ENCODE results near the gene SASH1. TPM values are rescaled to one million over a fixed set of nuclear protein-coding genes. Genes with fewer than 3 reads are reported as not detected.
A peak's percentile ranks its signal among the peaks of the same experiment; 100 is the strongest.

The SASH1 gene
- total and polyA plus RNA-seq, 2 of the 8 experiments (the other 6 are each of a cell fraction or from before 2014, with no cell fraction given), result 6.0 to 20.2 TPM

DNA sequence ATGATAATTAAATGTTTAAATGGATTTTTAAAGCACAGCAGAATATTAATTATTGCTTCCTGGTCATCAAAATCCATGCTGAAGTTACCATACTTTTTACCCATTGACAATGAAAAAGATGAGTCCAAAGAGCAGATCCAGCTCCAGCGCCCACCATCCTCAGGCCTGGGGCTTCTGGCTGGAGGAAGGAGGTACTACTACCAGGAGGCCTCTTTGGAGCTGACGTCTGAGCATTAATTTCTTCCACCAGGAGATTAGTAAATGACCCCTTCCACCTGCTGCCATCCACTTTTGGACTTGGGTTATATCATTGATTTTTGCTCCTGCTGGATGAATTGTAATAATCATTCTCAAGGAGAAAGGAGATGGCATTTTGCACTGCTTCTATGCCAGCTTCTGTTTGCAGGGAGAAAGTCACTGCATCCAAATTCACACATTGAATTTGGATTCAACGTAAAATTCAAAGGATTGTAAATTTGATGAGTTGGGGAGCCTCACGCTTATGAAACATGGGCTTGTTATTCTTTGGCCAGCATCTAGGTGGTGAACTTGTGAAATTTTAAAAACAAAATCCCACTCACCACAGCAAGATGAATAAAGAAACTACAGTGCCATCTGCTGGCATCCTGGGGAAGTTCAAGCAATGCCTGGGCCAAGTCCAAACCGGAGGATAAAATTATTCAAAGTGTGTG is 121.8 kb downstream of the SASH1 start:
- no peak overlapping the region for H3K9ac ChIP-seq (replicated peaks in 1 of 4; ENCODE audit: extremely low read depth in 1 of 4, low read depth in 3 of 4, low read length in 3 of 4)
- POLR2A ChIA-PET (ENCODE audit: partially characterized antibody), result no interaction called here
- H2BK5ac ChIP-seq (ENCODE audit: low read depth, low read length), result no peak overlapping the region
- H3K9me3 ChIP-seq (ENCODE audit: insufficient read depth in 2 of 2, low read depth in 1 of 2, low read length in 1 of 2), result no peaks in the 10 kb centered on the region
- H4K20me1 ChIP-seq (replicated peaks in 1 of 2; ENCODE audit: control insufficient read depth in 1 of 2, insufficient read depth in 2 of 2, low read length in 2 of 2), result no peaks in the 10 kb centered on the region
- CTCF ChIA-PET (ENCODE audit: partially characterized antibody), result interaction anchor here (0.6 to 2.2 kb wide), 36 partner anchors 12 to 1041 kb away, joined by 3 to 24 read pairs (median 4); no protein-coding TSS in a partner anchor
- no peak overlapping the region for H2BK12ac ChIP-seq (ENCODE audit: low read depth, low read length)
- peak; percentile 46 to 85 for DNase-seq (ENCODE audit: low read depth in 1 of 2, low spot score in 2 of 2)
- H3K27me3 ChIP-seq (replicated peaks in 1 of 4; ENCODE audit: control insufficient read depth in 3 of 4, extremely low read depth in 1 of 4, insufficient read depth in 3 of 4, low read length in 3 of 4), result peaks cover 0 to 1% (median 0%) of the 10 kb centered on the region in 4 experiments; a peak in 1 of 7 replicates
- H3K23me2 ChIP-seq (ENCODE audit: low read depth, low read length), result no peaks in the 10 kb centered on the region
- no peak overlapping the region for H2AFZ ChIP-seq (ENCODE audit: low read length)
- H3K4me1 ChIP-seq (replicated peaks in 1 of 4; ENCODE audit: control insufficient read depth in 3 of 4, insufficient read depth in 4 of 4, low read length in 3 of 4), result peaks cover 0 to 4% (median 0%) of the 10 kb centered on the region in 4 experiments; a peak in 3 of 7 replicates
- no peak overlapping the region for H3K27ac ChIP-seq (ENCODE audit: low read depth, low read length)
- FAIRE-seq, result peak; percentile 98
- no peak overlapping the region for H2AK5ac ChIP-seq (ENCODE audit: low read depth, low read length)
- H3K79me2 ChIP-seq (ENCODE audit: control insufficient read depth in 1 of 2, insufficient read depth in 2 of 2, low read length in 2 of 2), result no peaks in the 10 kb centered on the region
- H3K23ac ChIP-seq (ENCODE audit: insufficient read length), result no peak overlapping the region
- no peak overlapping the region for H3K56ac ChIP-seq (replicated peaks; ENCODE audit: insufficient read length, low read depth, low read length)
- no peak overlapping the region for H4K8ac ChIP-seq (ENCODE audit: extremely low read depth, insufficient read depth, low read length)
- no peak overlapping the region for H3K14ac ChIP-seq (ENCODE audit: insufficient read length)
- no peak overlapping the region for H3K4ac ChIP-seq (replicated peaks; ENCODE audit: insufficient read length, low read depth, low read length)
- 58% methylated on average over 5 of the region's 5 CpGs; no CpG with 5 or more reads in 1 of the 2 experiments for WGBS, 2 experiments (ENCODE audit: extremely low coverage in 1 of 2, insufficient coverage in 1 of 2, insufficient read length in 1 of 2, insufficient replicate concordance in 2 of 2, low coverage in 1 of 2, low lambda C conversion rate in 2 of 2, missing lambda C conversion rate in 1 of 2)
- H3K4me2 ChIP-seq (ENCODE audit: insufficient read depth in 1 of 2, low read depth in 2 of 2, low read length in 2 of 2), result no peak overlapping the region
- no peaks in the 10 kb centered on the region; the same call in 1 of the 2 replicates for H3K79me1 ChIP-seq (ENCODE audit: low read depth, low read length)
- H2BK20ac ChIP-seq (ENCODE audit: low read length), result no peak overlapping the region
- H4K91ac ChIP-seq (replicated peaks; ENCODE audit: insufficient read length, low read length), result no peak overlapping the region
- H3K18ac ChIP-seq (ENCODE audit: extremely low read depth, low read length), result no peak overlapping the region
- H2BK120ac ChIP-seq (replicated peaks; ENCODE audit: low read depth, low read length), result no peak overlapping the region
- H4K5ac ChIP-seq (ENCODE audit: insufficient read length, low read depth, low read length), result no peak overlapping the region
- H3K4me3 ChIP-seq (ENCODE audit: extremely low read depth in 1 of 4, insufficient read depth in 2 of 4, low read depth in 3 of 4, low read length in 4 of 4), result no peak overlapping the region
- no peaks in the 10 kb centered on the region for H3K36me3 ChIP-seq (ENCODE audit: control insufficient read depth in 2 of 4, insufficient read depth in 4 of 4, low read length in 3 of 4)
- no peak overlapping the region for H2BK15ac ChIP-seq (ENCODE audit: low read length)
- no peak for TF ChIP-seq RNF2 (IDR thresholded peaks at IDR 0.05; ENCODE audit: borderline replicate concordance, low read depth, low read length, missing control alignments, poor library complexity, severe bottlenecking)
- TF ChIP-seq, protein P1, sequence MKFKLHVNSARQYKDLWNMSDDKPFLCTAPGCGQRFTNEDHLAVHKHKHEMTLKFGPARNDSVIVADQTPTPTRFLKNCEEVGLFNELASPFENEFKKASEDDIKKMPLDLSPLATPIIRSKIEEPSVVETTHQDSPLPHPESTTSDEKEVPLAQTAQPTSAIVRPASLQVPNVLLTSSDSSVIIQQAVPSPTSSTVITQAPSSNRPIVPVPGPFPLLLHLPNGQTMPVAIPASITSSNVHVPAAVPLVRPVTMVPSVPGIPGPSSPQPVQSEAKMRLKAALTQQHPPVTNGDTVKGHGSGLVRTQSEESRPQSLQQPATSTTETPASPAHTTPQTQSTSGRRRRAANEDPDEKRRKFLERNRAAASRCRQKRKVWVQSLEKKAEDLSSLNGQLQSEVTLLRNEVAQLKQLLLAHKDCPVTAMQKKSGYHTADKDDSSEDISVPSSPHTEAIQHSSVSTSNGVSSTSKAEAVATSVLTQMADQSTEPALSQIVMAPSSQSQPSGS (IDR thresholded peaks at IDR 0.05; ENCODE audit: low read length), result 0 out of 2 replicates have a peak, but pooled peaks have one; percentile 32
- TF ChIP-seq, protein P2, sequence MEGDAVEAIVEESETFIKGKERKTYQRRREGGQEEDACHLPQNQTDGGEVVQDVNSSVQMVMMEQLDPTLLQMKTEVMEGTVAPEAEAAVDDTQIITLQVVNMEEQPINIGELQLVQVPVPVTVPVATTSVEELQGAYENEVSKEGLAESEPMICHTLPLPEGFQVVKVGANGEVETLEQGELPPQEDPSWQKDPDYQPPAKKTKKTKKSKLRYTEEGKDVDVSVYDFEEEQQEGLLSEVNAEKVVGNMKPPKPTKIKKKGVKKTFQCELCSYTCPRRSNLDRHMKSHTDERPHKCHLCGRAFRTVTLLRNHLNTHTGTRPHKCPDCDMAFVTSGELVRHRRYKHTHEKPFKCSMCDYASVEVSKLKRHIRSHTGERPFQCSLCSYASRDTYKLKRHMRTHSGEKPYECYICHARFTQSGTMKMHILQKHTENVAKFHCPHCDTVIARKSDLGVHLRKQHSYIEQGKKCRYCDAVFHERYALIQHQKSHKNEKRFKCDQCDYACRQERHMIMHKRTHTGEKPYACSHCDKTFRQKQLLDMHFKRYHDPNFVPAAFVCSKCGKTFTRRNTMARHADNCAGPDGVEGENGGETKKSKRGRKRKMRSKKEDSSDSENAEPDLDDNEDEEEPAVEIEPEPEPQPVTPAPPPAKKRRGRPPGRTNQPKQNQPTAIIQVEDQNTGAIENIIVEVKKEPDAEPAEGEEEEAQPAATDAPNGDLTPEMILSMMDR (IDR thresholded peaks at IDR 0.05; ENCODE audit: control extremely low read depth in 1 of 3, insufficient read depth in 1 of 3, low read depth in 1 of 3, low read length in 3 of 3), result peak; percentile 52 to 94 (median 86)
- TF ChIP-seq BRCA1 (IDR thresholded peaks at IDR 0.05; ENCODE audit: low read depth, low read length), result 0 out of 2 replicates have a peak, but pooled peaks have one; percentile 34
- TF ChIP-seq KDM4A (IDR thresholded peaks at IDR 0.05; ENCODE audit: low read depth, low read length, severe bottlenecking), result no peak
- no peak for TF ChIP-seq HDAC2 (IDR thresholded peaks at IDR 0.05; ENCODE audit: borderline replicate concordance in 1 of 2, low read depth in 2 of 2, low read length in 2 of 2)

Data from H1 (cell line).